Upper lobe of left lung (tissue), 4 donors: ENCODE data around the gene PDGFA.

Source experiments
- CTCF ChIP-seq, 6 experiments: fragments of 450-650 bp in 4 of 6; fragments of 200-600 bp in 2 of 6; sonication (generic) in 2 of 6; IDR thresholded peaks; one replicate each; pipeline ENCODE4 v1.5.1; 2016 to 2019; ENCODE audit warnings: antibody characterized with exemption in 6 of 6
- POLR2A ChIP-seq, 4 donors: fragments of 450-650 bp; IDR thresholded peaks; one replicate each; pipeline ENCODE4 v1.5.1; 2016 to 2017; ENCODE audit warnings: antibody characterized with exemption in 4 of 4, mild to moderate bottlenecking in 2 of 4

- TF ChIP-seq CTCF (IDR thresholded peaks at IDR 0.05): no peak
- TF ChIP-seq POLR2A (IDR thresholded peaks at IDR 0.05): no peak
These were observed 34.0 kb upstream of the PDGFA start for GRCh38 chr7:553636-554111.
